K562 (cell line): Measurements from ENCODE around the gene C1orf105. TPM values are rescaled to one million over a fixed set of nuclear protein-coding genes. Genes with fewer than 3 reads are reported as not detected.

Source experiments
- ATAC-seq: fragments of 200-7000 bp; cut with Tn5 transposase; 3 replicates; pipeline ENCODE4 v1.9.1; 2020; ENCODE audit warnings: moderate library complexity
- BruUV-seq: library from RNA; stranded (reverse); fragments of 400-500 nt; replicated peaks from 2 replicates; lab custom pipeline; 2021; lab: Mats Ljungman, UMichigan
- CTCF ChIA-PET: fragments of 300-600 bp; formaldehyde crosslinking; extraction: SDS; loops from one replicate; lab custom pipeline; 2021; ENCODE audit warnings: low intra/inter-chr PET ratio; lab: Yijun Ruan, JAX
- POLR2A ChIA-PET: fragments of 300-600, 350-650 bp; sonication (Branson Sonifier 250); formaldehyde crosslinking; extraction: SDS; loops from one replicate; lab custom pipeline; 2021; ENCODE audit warnings: antibody characterized with exemption, inconsistent platforms; lab: Yijun Ruan, JAX
- DNase-seq, 4 experiments: peaks; one replicate each; pipeline versions ENCODE4 v3.0.0 to v3.0.0-alpha.2; 2011 to 2018; ENCODE audit warnings: low spot score in 3 of 4, mixed read lengths in 3 of 4; ENCODE audit errors: extremely low read depth in 1 of 4
- FAIRE-seq: peaks from 2 replicates; lab custom pipeline; 2011; peaks lifted over from hg19 to GRCh38; lab: Jason Lieb, UNC
- H2AFZ ChIP-seq: 2 replicates; pipeline ENCODE4 v1.6.0; 2011; ENCODE audit warnings: low read depth, low read length, control low read depth, inconsistent platforms
- H3K27ac ChIP-seq: fragments of 200-600 bp; 3 replicates; pipeline ENCODE4 v1.8.0; 2011; ENCODE audit warnings: low read depth, mild to moderate bottlenecking, control low read depth, inconsistent platforms, low read length, moderate library complexity, mixed read lengths; ENCODE audit errors: extremely low read depth
- H3K27me3 ChIP-seq, 2 experiments: fragments of 300-600 bp in 1 of 2; 2 replicates in 1 of 2; 3 replicates in 1 of 2; pipeline versions ENCODE4 v1.6.0 to v1.8.0; 2011; ENCODE audit warnings: inconsistent platforms in 2 of 2, low read length in 2 of 2, mild to moderate bottlenecking in 1 of 2, mixed read lengths in 1 of 2, moderate library complexity in 1 of 2; ENCODE audit not compliant: control insufficient read depth in 2 of 2, insufficient read depth in 2 of 2
- H3K36me3 ChIP-seq: fragments of 300-600 bp; 3 replicates; pipeline ENCODE4 v1.8.0; 2011; ENCODE audit warnings: mild to moderate bottlenecking, low read length, inconsistent platforms; ENCODE audit not compliant: control insufficient read depth, insufficient read depth
- H3K4me1 ChIP-seq, 2 experiments: fragments of 200-600 bp in 1 of 2; replicated peaks in 1 of 2; 2 replicates in 1 of 2; 3 replicates in 1 of 2; pipeline versions ENCODE4 v1.5.1 to v1.8.0; 2011; ENCODE audit warnings: inconsistent platforms in 2 of 2, low read length in 2 of 2, mild to moderate bottlenecking in 1 of 2, mixed read lengths in 1 of 2, moderate library complexity in 1 of 2; ENCODE audit not compliant: control insufficient read depth in 2 of 2, insufficient read depth in 2 of 2
- H3K4me2 ChIP-seq: 2 replicates; pipeline ENCODE4 v1.6.1; 2011; ENCODE audit warnings: low read length, control low read depth, inconsistent platforms, mixed read lengths; ENCODE audit not compliant: insufficient read depth
- H3K4me3 ChIP-seq: fragments of 200-600 bp; sonication (generic), shearing (Covaris generic); 2 replicates; pipeline ENCODE4 v1.5.1; 2016; ENCODE audit warnings: control low read depth, inconsistent platforms
- H3K79me2 ChIP-seq: fragments of 200-600 bp; 3 replicates; pipeline ENCODE4 v1.8.0; 2011; ENCODE audit warnings: low read length, inconsistent platforms; ENCODE audit not compliant: control insufficient read depth, insufficient read depth
- H3K9ac ChIP-seq, 2 experiments: 2 replicates each; pipeline versions ENCODE4 v1.6.0 to v1.6.1; 2011; ENCODE audit warnings: low read depth in 2 of 2, low read length in 2 of 2, control low read depth in 1 of 2, inconsistent platforms in 1 of 2, mild to moderate bottlenecking in 1 of 2, mixed read lengths in 1 of 2; ENCODE audit not compliant: insufficient read depth in 1 of 2
- H3K9me1 ChIP-seq: one replicate; pipeline ENCODE4 v1.6.0; 2011; ENCODE audit warnings: inconsistent platforms, mild to moderate bottlenecking, low read length, moderate library complexity; ENCODE audit not compliant: control insufficient read depth, insufficient read depth
- H3K9me3 ChIP-seq: replicated peaks from 2 replicates; pipeline ENCODE4 v1.5.1; 2011; ENCODE audit warnings: low read depth, low read length, inconsistent platforms; ENCODE audit not compliant: control insufficient read depth, insufficient read depth
- H4K20me1 ChIP-seq: replicated peaks from 2 replicates; pipeline ENCODE4 v1.6.1; 2011; ENCODE audit warnings: low read length, inconsistent platforms, mixed read lengths; ENCODE audit not compliant: control insufficient read depth, insufficient read depth
- EZH2 ChIP-seq: IDR thresholded peaks from 2 replicates; pipeline ENCODE4 v1.6.1; 2012; ENCODE audit warnings: low read depth, mild to moderate bottlenecking, inconsistent platforms, low read length, borderline replicate concordance
- FOXJ2 ChIP-seq: fragments of 200-800 bp; sonication (Bioruptor generic); IDR thresholded peaks from 2 replicates; pipeline ENCODE4 v1.6.1; 2016; ENCODE audit warnings: missing genetic modification characterization, missing compliant biosample characterization
- NBN ChIP-seq: fragments of 450-650 bp; IDR thresholded peaks from 2 replicates; pipeline ENCODE4 v1.6.1; 2016; ENCODE audit warnings: low read depth, mild to moderate bottlenecking
- ZEB2 ChIP-seq: fragments of 450-650 bp; IDR thresholded peaks from 2 replicates; pipeline ENCODE4 v1.6.1; 2016
- WGBS: fragments of 100-300 bp; shearing (Covaris generic); methylation state at CpG from one replicate; pipeline ENCODE4 v1.1.6; 2016; ENCODE audit warnings: low coverage, mixed read lengths; ENCODE audit not compliant: insufficient coverage; ENCODE audit errors: missing lambda C conversion rate; 5-methylcytosine and 5-hydroxymethylcytosine counted together
- in situ Hi-C: fragments of 300-500 bp; cut with MboI; formaldehyde crosslinking; loops from 4 replicates; pipeline ENCODE4 v1.15.0; 2018; ENCODE audit warnings: inconsistent platforms, mixed read lengths
- intact Hi-C: fragments of 100-400 bp; cut with micrococcal nuclease; formaldehyde crosslinking; loops from 2 replicates; pipeline ENCODE4 v1.14.2; 2022
- polyA plus RNA-seq, 8 experiments: library from polyadenylated mRNA; depleted of rRNA in 4 of 8; stranded (reverse) in 5 of 8; unstranded in 3 of 8; fragments of >200 nt; fragmentation: Nextera tagmentation in 2 of 8; fragmentation: Illumina TruSeq in 1 of 8; extraction: Ambion mirVana in 2 of 8; extraction: Trizol in 1 of 8; gene quantifications; 2 replicates each; pipeline versions ENCODE4 v1.2.1 to v1.2.3, GENCODE V29; 2011 to 2014; ENCODE audit warnings: inconsistent platforms in 1 of 8, missing spikeins in 1 of 8
- total RNA-seq, 7 experiments: library from RNA; depleted of rRNA in 6 of 7; stranded (reverse); fragments of >200 nt in 6 of 7; fragmentation: Illumina TruSeq in 2 of 7; extraction: Trizol in 2 of 7; gene quantifications; 2 replicates each; pipeline versions ENCODE4 v1.2.1 to v1.2.3, GENCODE V29; 2011 to 2021; ENCODE audit warnings: low replicate concordance in 1 of 7
- TF ChIP-seq, protein P1 (sequence below): fragments of 250-450 bp; sonication (Bioruptor Pico); IDR thresholded peaks from 2 replicates; pipeline ENCODE4 v1.5.1; 2021; ENCODE audit warnings: mild to moderate bottlenecking

C1orf105 gene
- total and polyA plus RNA-seq, 9 of the 15 experiments (the other 6 are each of a cell fraction or from before 2014, with no cell fraction given) = 0.08 TPM; not detected in 8

GRCh38 chr1:172484252-172484651 lies 63.8 kb downstream of the C1orf105 start:
- H3K4me3 ChIP-seq = no peak overlapping the region
- H3K79me2 ChIP-seq = no peaks in the 10 kb centered on the region
- BruUV-seq = no TSS peak
- POLR2A ChIA-PET = no interaction called here
- no peak for FAIRE-seq
- H3K4me2 ChIP-seq = no peak overlapping the region
- CTCF ChIA-PET = no interaction called here
- no peaks in the 10 kb centered on the region for H3K9me3 ChIP-seq
- no peak overlapping the region for H3K27ac ChIP-seq
- intact Hi-C loops (no loop called here), in situ Hi-C loops (no loop called here)
- H3K9ac ChIP-seq = no peak overlapping the region
- H3K27me3 ChIP-seq = no peaks in the 10 kb centered on the region
- ATAC-seq = no peak
- H2AFZ ChIP-seq = no peak overlapping the region
- DNase-seq = no peak
- no peaks in the 10 kb centered on the region for H3K9me1 ChIP-seq
- H3K36me3 ChIP-seq = no peaks in the 10 kb centered on the region
- TF ChIP-seq EZH2 (no peak), NBN (no peak)
- TF ChIP-seq, protein P1, sequence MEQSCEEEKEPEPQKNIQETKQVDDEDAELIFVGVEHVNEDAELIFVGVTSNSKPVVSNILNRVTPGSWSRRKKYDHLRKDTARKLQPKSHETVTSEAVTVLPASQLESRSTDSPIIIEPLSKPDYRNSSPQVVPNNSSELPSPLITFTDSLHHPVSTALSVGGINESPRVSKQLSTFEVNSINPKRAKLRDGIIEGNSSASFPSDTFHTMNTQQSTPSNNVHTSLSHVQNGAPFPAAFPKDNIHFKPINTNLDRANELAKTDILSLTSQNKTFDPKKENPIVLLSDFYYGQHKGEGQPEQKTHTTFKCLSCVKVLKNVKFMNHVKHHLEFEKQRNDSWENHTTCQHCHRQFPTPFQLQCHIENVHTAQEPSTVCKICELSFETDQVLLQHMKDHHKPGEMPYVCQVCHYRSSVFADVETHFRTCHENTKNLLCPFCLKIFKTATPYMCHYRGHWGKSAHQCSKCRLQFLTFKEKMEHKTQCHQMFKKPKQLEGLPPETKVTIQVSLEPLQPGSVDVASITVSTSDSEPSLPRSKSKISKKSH (CRISPR knock-in tag) = 0 out of 2 replicates have a peak, but pooled peaks have one; percentile 35
- H4K20me1 ChIP-seq = no peaks in the 10 kb centered on the region
- H3K4me1 ChIP-seq = peaks cover 6 to 17% of the 10 kb centered on the region in 2 experiments

- CTCF ChIA-PET = no interaction called here
- intact Hi-C loops (no loop called here), in situ Hi-C loops (no loop called here)
- DNase-seq = no peak
- TF ChIP-seq ZEB2 (no peak), FOXJ2 (tag) (peak; percentile 25; the same call in 1 of the 2 replicates)
- Histone ChIP-seq H3K36me3 (no peaks in the 10 kb centered on the region), H3K9me1 (no peaks in the 10 kb centered on the region), H3K4me1 (peaks cover 0 to 17% of the 10 kb centered on the region in 2 experiments; a peak in 3 of 5 replicates), H3K79me2 (no peaks in the 10 kb centered on the region), H2AFZ (no peak overlapping the region), H3K9ac (no peak overlapping the region), H3K27ac (no peak overlapping the region), H3K4me2 (no peak overlapping the region), H3K27me3 (no peaks in the 10 kb centered on the region), H3K9me3 (no peaks in the 10 kb centered on the region), H3K4me3 (no peak overlapping the region), H4K20me1 (no peaks in the 10 kb centered on the region)
- ATAC-seq = no peak
- WGBS = 28% methylated on average over 5 of the region's 5 CpGs
- BruUV-seq = no TSS peak
- no peak for FAIRE-seq
- POLR2A ChIA-PET = interaction anchor here (1.9 kb wide), 1 partner anchor 13 kb away, joined by 5 read pairs; no protein-coding TSS in a partner anchor
Observed at GRCh38 chr1:172485626-172486025, 65.1 kb downstream of the C1orf105 start.
